T follicular helper cell (primary cell): ENCODE data around the gene FBRSL1.
"Not testable (repeated sequence)": the region's sequence is repeated elsewhere in the genome, so short reads cannot be mapped to it uniquely, and the experiment has no call there.

Experiments used
- DNase-seq: peaks from one replicate; pipeline ENCODE4 v3.0.0-alpha.2; 2020; ENCODE audit warnings: low read depth

Gene FBRSL1

GRCh38 chr12:132471011-132471857 lies 18.7 kb upstream of the FBRSL1 start:
- no peak for DNase-seq

- DNase-seq, result no peak
These were observed 18.1 kb upstream of the FBRSL1 start for GRCh38 chr12:132471858-132472255.

GRCh38 chr12:132472386-132472785 lies 17.6 kb upstream of the FBRSL1 start:
- DNase-seq, result no peak

GRCh38 chr12:132474237-132474741 lies 15.7 kb upstream of the FBRSL1 start:
- peak; percentile 28 for DNase-seq

- not testable (repeated sequence) for DNase-seq
These were observed 15.1 kb upstream of the FBRSL1 start for GRCh38 chr12:132474799-132475303.

GRCh38 chr12:132475304-132476037 lies 14.5 kb upstream of the FBRSL1 start:
- peak; percentile 49 for DNase-seq

GRCh38 chr12:132476038-132476414 lies 13.9 kb upstream of the FBRSL1 start:
- no peak for DNase-seq

- no peak for DNase-seq
These were observed 13.5 kb upstream of the FBRSL1 start for GRCh38 chr12:132476421-132476820.

- DNase-seq, result no peak
These were observed 12.8 kb upstream of the FBRSL1 start for GRCh38 chr12:132477017-132477702.

- no peak for DNase-seq
These were observed 12.1 kb upstream of the FBRSL1 start for GRCh38 chr12:132477703-132478432.

- no peak for DNase-seq
These were observed 11.5 kb upstream of the FBRSL1 start for GRCh38 chr12:132478433-132478803.

- no peak for DNase-seq
These were observed 11.1 kb upstream of the FBRSL1 start for GRCh38 chr12:132478845-132479244.

GRCh38 chr12:132479291-132479690 lies 10.7 kb upstream of the FBRSL1 start:
- DNase-seq, result no peak

- no peak for DNase-seq
These were observed 9.9 kb upstream of the FBRSL1 start for GRCh38 chr12:132479938-132480622.

- no peak for DNase-seq
These were observed 9.3 kb upstream of the FBRSL1 start for GRCh38 chr12:132480623-132481132.

GRCh38 chr12:132481345-132481744 lies 8.6 kb upstream of the FBRSL1 start:
- no peak for DNase-seq

GRCh38 chr12:132481771-132482745 lies 7.9 kb upstream of the FBRSL1 start:
- no peak for DNase-seq

- no peak for DNase-seq
These were observed 7.2 kb upstream of the FBRSL1 start for GRCh38 chr12:132482771-132483170.

GRCh38 chr12:132483208-132483607 lies 6.7 kb upstream of the FBRSL1 start:
- no peak for DNase-seq

- DNase-seq, result no peak
These were observed 6.3 kb upstream of the FBRSL1 start for GRCh38 chr12:132483612-132484011.
